K562 (cell line): ENCODE measurements around the gene MAST1. TPM values are rescaled to one million over a fixed set of nuclear protein-coding genes. Genes with fewer than 3 reads are reported as not detected.

Source experiments
- FOXJ2 ChIP-seq: fragments of 200-800 bp; sonication (Bioruptor generic); IDR thresholded peaks from 2 replicates; pipeline ENCODE4 v1.6.1; 2016; ENCODE audit warnings: missing genetic modification characterization, missing compliant biosample characterization
- FOXK1 ChIP-seq: sonication (generic); formaldehyde crosslinking; IDR thresholded peaks from 2 replicates; pipeline ENCODE4 v1.8.0; 2022; ENCODE audit warnings: missing genetic modification reagents, mild to moderate bottlenecking, borderline replicate concordance
- JUN ChIP-seq, 2 experiments: sonication (generic) in 1 of 2; formaldehyde crosslinking in 1 of 2; IDR thresholded peaks; 2 replicates each; pipeline versions ENCODE4 v1.6.1 to v1.8.0; 2012 to 2022; ENCODE audit warnings: borderline replicate concordance in 2 of 2, mild to moderate bottlenecking in 2 of 2, improper control_type of control experiment in 1 of 2, low read depth in 1 of 2, low read length in 1 of 2, missing genetic modification reagents in 1 of 2
- RBM34 ChIP-seq: fragments of 200-400 bp; formaldehyde crosslinking; IDR thresholded peaks from 2 replicates; pipeline ENCODE4 v1.6.1; 2018; ENCODE audit warnings: low read length, borderline replicate concordance; ENCODE audit not compliant: insufficient read depth
- ZNF507 ChIP-seq: conservative IDR thresholded peaks from 2 replicates; pipeline ENCODE4 v1.6.1; 2017; ENCODE audit warnings: missing genetic modification characterization, missing compliant biosample characterization
- ZNF780A ChIP-seq: fragments of 250-450 bp; sonication (Bioruptor Pico); IDR thresholded peaks from 2 replicates; pipeline ENCODE4 v1.5.0; 2021; ENCODE audit warnings: mild to moderate bottlenecking
- polyA plus RNA-seq, 8 experiments: library from polyadenylated mRNA; depleted of rRNA in 4 of 8; stranded (reverse) in 5 of 8; unstranded in 3 of 8; fragments of >200 nt; fragmentation: Nextera tagmentation in 2 of 8; fragmentation: Illumina TruSeq in 1 of 8; extraction: Ambion mirVana in 2 of 8; extraction: Trizol in 1 of 8; gene quantifications; 2 replicates each; pipeline versions ENCODE4 v1.2.1 to v1.2.3, GENCODE V29; 2011 to 2014; ENCODE audit warnings: inconsistent platforms in 1 of 8, missing spikeins in 1 of 8
- total RNA-seq, 7 experiments: library from RNA; depleted of rRNA in 6 of 7; stranded (reverse); fragments of >200 nt in 6 of 7; fragmentation: Illumina TruSeq in 2 of 7; extraction: Trizol in 2 of 7; gene quantifications; 2 replicates each; pipeline versions ENCODE4 v1.2.1 to v1.2.3, GENCODE V29; 2011 to 2021; ENCODE audit warnings: low replicate concordance in 1 of 7
- TF ChIP-seq, protein P1 (sequence below): sonication (generic); formaldehyde crosslinking; IDR thresholded peaks from 2 replicates; pipeline ENCODE4 v1.8.1; 2023; ENCODE audit warnings: mild to moderate bottlenecking, missing genetic modification reagents
- TF ChIP-seq, protein P2 (sequence below): fragments of 450-650 bp; IDR thresholded peaks from 2 replicates; pipeline ENCODE4 v1.6.1; 2016; ENCODE audit warnings: low read depth, mild to moderate bottlenecking, moderate library complexity

Gene MAST1
- total and polyA plus RNA-seq, 9 of the 15 experiments (the other 6 are each of a cell fraction or from before 2014, with no cell fraction given) = 0.48 to 10.3 (median 3.9) TPM

DNA sequence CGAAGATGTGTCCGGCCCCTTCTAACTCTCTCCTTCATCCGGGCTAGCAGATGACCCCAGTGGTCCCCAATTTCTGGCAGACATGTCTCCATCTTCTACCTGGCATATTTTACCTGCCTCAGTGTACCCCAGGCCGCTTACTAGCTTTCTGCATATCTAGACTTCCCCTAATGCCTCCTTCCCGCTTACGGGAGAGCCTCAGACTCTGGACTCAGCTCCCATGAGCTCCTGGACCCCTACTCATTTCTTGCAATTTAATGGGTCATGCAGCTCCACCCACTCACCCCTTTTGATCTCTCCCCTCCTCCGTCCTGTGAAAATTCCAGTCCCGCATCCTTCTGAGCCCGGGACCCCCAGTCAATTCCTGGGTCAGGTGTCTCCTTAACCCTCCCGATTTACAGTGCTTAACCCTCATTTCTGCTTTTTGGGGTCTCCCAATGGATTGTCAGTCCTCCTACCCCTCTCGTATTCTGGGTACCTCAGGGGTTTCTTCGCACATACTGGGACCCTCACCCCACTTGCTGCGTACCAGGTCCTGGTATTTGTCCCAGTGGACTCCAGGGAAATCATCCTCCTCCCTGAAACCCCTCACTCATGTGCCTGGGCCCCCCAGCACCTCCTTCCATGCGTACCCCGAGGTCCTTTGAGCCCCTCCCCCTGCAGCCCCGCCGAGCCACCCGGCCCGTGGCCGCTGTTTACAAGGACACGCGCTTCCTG lies 47.5 kb upstream of the MAST1 start (continued):
- TF ChIP-seq, protein P1, sequence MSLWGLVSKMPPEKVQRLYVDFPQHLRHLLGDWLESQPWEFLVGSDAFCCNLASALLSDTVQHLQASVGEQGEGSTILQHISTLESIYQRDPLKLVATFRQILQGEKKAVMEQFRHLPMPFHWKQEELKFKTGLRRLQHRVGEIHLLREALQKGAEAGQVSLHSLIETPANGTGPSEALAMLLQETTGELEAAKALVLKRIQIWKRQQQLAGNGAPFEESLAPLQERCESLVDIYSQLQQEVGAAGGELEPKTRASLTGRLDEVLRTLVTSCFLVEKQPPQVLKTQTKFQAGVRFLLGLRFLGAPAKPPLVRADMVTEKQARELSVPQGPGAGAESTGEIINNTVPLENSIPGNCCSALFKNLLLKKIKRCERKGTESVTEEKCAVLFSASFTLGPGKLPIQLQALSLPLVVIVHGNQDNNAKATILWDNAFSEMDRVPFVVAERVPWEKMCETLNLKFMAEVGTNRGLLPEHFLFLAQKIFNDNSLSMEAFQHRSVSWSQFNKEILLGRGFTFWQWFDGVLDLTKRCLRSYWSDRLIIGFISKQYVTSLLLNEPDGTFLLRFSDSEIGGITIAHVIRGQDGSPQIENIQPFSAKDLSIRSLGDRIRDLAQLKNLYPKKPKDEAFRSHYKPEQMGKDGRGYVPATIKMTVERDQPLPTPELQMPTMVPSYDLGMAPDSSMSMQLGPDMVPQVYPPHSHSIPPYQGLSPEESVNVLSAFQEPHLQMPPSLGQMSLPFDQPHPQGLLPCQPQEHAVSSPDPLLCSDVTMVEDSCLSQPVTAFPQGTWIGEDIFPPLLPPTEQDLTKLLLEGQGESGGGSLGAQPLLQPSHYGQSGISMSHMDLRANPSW = 0 out of 2 replicates have a peak, but pooled peaks have one; percentile 49
- TF ChIP-seq RBM34 = no peak
- TF ChIP-seq FOXK1 (CRISPR knock-in tag) = no peak
- TF ChIP-seq, protein P2, sequence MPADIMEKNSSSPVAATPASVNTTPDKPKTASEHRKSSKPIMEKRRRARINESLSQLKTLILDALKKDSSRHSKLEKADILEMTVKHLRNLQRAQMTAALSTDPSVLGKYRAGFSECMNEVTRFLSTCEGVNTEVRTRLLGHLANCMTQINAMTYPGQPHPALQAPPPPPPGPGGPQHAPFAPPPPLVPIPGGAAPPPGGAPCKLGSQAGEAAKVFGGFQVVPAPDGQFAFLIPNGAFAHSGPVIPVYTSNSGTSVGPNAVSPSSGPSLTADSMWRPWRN = peak; percentile 89
- TF ChIP-seq ZNF780A (CRISPR knock-in tag) = 0 out of 2 replicates have a peak, but pooled peaks have one; percentile 54
- peak; percentile 80 for TF ChIP-seq FOXJ2 (tag)
- no peak for TF ChIP-seq ZNF507 (tag)
- TF ChIP-seq JUN (IDR thresholded peaks at IDR 0.05; ENCODE audit: borderline replicate concordance, low read depth, low read length) = no peak
- TF ChIP-seq JUN (CRISPR knock-in tag; IDR thresholded peaks at IDR 0.05; ENCODE audit: borderline replicate concordance) = 0 out of 2 replicates have a peak, but pooled peaks have one; percentile 64
